ENCODE results near the gene EMX2.

DNA sequence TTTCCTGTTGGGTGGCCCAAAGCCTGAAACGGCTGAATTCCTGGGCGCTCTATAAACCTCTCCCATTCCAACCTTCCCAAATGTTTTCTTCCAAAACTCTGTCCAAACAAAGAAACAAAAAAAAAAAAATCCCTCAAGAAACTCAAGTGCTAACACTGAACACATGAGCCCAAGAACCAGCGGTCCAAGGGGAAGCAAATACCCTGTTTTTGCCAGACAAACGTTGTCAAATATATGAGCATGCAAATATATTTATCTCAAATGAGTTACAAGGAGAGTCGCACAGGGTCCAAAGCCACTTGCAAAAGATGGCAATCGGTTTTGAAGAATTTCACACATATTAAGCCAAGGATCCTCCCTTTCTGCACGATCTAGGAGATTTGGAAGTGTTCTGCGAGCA, 23.3 kb upstream of the EMX2 start:
- TF ChIP-seq, protein P1, sequence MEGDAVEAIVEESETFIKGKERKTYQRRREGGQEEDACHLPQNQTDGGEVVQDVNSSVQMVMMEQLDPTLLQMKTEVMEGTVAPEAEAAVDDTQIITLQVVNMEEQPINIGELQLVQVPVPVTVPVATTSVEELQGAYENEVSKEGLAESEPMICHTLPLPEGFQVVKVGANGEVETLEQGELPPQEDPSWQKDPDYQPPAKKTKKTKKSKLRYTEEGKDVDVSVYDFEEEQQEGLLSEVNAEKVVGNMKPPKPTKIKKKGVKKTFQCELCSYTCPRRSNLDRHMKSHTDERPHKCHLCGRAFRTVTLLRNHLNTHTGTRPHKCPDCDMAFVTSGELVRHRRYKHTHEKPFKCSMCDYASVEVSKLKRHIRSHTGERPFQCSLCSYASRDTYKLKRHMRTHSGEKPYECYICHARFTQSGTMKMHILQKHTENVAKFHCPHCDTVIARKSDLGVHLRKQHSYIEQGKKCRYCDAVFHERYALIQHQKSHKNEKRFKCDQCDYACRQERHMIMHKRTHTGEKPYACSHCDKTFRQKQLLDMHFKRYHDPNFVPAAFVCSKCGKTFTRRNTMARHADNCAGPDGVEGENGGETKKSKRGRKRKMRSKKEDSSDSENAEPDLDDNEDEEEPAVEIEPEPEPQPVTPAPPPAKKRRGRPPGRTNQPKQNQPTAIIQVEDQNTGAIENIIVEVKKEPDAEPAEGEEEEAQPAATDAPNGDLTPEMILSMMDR (IDR thresholded peaks at IDR 0.05): no peak
- TF ChIP-seq POLR2A (IDR thresholded peaks at IDR 0.05) (no peak), POLR2AphosphoS5 (IDR thresholded peaks at IDR 0.05) (no peak)

Measured in prostate gland (tissue), 2 donors.